ENCODE results near the gene C1QTNF6.
"Not testable (repeated sequence)": the region's sequence is repeated elsewhere in the genome, so short reads cannot be mapped to it uniquely, and the experiment has no call there.

C1QTNF6 gene

GRCh38 chr22:37173709-37174108, 14.3 kb downstream of the C1QTNF6 start:
- DNase-seq, result no peak

GRCh38 chr22:37172266-37173245, 15.5 kb downstream of the C1QTNF6 start:
- no peak for DNase-seq

DNA sequence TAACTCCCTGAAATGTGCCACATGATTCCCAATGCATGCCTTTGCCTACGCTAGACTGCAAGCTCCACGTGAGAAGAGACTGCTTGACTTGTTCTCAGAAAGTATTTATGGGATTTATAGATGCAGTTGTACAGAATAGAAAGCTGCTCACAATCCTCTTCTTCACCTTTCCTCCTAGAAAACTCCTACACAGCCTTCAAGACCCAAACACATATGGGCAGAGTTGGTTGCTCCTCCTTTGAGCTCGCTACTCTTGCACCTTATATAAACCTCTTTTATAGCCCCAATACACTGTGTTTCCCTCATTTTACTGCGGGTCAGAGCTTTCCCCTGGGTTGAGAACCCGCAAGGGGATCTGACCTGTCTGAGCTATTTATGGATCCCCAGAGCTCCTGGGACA, 16.4 kb downstream of the C1QTNF6 start:
- no peak for DNase-seq

GRCh38 chr22:37170689-37171405, 17.2 kb downstream of the C1QTNF6 start:
- not testable (repeated sequence) for DNase-seq

DNA sequence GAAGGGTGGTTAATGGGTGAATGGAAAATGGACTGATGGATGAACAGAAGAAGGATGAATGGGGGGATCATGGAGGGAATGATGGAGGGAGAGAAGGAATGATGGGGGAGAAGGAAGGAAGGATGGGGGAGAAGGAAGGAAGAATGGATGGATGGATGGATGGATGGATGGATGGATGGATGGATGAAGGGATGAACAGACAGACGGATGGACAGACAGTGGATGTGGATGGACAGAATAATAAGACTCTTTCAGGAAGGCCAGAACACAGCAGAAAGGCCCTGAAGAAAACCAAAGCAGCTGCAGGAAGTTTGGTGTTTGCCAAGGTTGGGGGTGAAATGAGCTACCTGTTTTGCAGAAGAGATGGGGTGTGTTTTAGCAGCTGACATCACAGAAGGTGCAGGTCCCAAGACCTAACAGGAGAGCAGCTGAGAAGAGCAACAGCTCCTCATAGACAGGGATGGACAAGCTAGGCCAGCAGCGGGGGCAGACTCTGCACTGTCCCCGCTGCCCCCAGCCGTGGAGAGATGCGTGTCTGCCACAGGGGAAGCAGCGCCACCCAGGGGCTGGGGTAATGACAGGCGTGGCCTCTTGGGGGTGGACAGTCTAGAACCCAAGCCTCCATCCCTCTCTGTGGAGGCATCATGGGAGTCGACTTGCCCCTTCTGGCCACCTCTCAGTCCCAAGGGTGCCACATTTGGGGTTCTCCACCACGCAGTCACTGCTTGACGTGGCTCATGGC, 17.9 kb downstream of the C1QTNF6 start:
- no peak for DNase-seq

GRCh38 chr22:37169406-37169805, 18.6 kb downstream of the C1QTNF6 start:
- DNase-seq, result no peak

DNA sequence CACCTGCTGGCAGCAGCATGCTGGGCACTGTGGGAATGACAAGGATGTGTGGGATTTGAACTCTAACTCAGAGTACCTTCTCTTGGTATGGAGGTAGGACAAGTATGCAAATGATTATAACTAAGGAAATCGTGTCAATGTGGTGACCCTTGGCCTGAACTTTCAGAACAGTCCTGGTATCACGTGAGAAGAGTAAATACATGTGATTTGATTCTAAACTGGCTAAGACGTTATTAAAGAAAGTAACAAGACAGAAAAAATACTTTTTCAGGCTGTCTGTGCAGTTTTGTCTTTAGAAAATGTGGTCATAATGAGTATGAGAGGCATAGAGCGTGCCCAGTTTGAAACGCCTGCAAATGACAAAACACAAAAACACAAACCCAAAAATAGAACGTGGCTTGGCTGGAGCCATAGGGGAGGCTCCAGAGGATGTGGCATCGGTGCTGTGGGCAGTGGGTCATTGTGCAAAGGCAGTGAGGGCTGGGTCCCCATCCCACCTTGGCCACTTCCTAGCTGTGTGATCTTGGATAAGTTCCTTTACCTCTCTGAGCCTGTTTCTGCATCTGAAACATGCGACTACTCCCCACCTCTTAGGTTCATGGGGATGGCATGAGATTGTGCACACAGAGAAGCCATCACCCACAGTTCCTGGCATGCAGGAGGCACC, 19.9 kb downstream of the C1QTNF6 start:
- no peak for DNase-seq

- DNase-seq, result no peak
Measured at GRCh38 chr22:37167176-37167980, 20.7 kb downstream of the C1QTNF6 start.

DNA sequence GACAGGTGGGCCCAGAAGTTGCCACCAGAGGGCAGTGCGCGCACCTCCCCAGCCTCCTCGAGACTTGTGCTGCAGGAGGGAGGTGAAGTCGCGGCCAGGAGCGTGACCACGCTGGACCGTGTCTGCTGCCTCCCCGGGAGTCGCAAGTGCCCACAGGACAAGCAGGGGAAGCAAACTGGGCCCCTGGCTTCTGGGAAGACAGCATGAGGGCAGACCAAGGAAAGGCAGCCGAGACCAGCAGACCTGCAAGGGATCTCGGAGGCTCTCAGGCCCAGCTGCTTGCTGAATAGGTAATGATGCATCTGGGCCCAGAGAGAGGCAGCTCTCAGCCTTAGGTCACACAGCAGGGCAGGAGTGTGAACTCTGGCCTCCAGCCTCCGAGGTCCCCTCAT, 21.4 kb downstream of the C1QTNF6 start:
- DNase-seq, result peak; percentile 7

DNA sequence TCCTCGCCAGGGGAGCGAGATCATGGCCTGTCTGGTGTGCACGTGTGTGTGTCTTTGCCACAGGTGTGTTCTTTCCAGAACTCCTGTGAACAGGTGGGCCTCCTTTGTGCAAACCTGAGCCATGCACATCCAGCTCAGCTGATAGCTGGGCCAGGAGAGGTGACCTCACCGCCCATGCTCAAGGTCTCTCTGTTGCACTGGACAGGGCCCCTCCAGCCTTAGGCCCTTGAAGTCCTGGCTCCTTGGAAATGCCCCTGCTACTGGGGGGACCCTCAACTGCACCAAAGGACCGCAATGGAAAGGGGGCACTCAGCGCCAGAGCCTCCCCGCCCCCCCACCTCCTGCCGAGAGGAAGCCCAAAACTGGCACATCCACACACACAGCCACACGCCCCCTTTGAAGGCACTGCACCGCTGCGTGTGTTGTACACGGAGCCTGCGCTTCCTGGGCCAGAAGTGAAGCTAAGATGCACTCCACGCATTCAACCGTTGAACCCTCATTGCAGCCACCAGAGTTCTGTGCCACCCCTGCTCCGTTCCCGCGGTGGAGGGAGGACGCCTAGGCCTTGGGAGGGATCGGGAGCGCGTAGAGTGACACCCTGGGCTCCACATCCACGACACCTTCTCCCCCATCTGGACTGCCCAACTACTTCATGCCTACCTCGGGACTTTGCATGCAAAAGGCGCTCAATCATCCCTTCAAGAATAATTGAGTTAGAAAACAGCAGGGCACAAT, 21.9 kb downstream of the C1QTNF6 start:
- no peak for DNase-seq

- no peak for DNase-seq
Measured at GRCh38 chr22:37165066-37165465, 23.0 kb downstream of the C1QTNF6 start.

DNA sequence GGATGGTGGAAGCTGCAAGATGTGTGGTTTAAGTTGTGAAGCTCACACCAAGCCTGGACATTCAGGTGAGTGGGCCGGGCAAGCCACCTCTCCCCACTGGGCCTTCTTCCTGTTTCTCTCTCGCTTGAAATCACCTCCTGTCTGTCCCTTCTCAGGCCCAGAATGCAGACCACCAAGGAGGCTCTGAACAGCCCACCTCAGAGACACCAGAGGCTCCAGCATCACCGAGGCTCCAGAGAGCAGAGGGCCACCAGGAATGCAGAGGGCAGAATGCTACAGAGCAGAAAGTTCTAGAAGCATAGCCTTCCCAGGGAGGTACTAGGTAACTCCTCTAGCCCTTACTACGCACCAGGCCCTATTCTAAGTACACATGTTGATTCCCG, 23.6 kb downstream of the C1QTNF6 start:
- no peak for DNase-seq

GRCh38 chr22:37163575-37164504, 24.2 kb downstream of the C1QTNF6 start:
- DNase-seq, result no peak

DNA sequence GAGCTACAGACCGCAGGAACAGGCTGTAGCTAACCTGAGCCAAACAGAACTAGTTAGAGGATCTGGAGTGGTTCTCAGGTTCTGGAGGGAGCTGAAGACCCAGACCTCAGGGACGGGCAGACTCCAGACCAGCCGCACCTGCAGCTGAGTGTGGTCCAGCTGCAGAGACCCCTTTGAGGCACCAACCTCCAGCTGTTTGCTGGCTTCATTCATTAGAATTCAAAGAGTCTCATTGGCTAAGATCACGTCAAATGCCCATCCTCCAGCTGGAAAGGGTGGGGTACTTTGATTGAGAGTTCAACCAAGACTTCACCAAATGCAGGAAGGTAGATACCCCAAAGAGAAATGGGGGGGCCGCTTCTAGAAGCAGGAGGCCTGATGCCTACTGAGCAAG, 25.0 kb downstream of the C1QTNF6 start:
- no peak for DNase-seq

GRCh38 chr22:37162221-37163095, 25.6 kb downstream of the C1QTNF6 start:
- no peak for DNase-seq

DNA sequence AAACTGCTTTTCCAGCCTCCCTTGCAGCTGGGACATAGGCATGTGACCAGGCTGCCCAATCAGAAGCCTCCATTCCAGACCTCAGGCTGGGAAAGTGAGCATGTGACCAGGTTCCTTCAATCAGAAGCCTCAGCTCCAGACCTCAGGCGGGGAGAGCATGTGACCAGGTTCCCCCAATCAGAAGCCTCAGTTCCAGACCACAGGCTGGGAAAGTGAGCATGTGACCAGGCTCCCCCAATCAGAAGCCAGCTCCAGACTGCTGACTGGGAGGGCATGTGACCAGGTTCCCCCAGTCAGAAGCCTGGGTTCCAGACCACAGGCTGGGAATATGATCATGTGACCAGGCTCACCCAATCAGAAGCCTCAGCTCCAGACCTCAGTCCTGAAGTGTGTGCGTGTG, 26.6 kb downstream of the C1QTNF6 start:
- DNase-seq, result no peak

- no peak for DNase-seq
Measured at GRCh38 chr22:37160027-37160426, 28.0 kb downstream of the C1QTNF6 start.

DNA sequence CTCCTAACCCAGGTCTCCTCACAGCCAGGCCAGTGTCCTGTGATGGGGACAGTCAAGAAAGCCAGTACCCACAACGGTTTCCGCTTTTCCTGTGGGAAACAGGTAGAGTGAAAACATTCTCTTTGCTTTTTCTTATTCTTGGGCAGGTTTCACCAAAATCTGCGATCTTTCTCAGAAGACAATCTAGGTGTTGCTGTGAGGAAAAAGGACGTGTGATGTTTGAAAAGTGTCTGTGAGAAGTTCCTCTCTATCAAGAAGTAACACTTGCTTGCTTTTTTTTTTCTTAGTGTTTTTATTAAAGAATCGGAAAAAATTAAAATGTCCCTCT, 29.1 kb downstream of the C1QTNF6 start:
- DNase-seq, result no peak

Data from GF-D8 (cell line).